IMR-90 (cell line): Measurements from ENCODE around the gene TLDC2.

Source experiments
- CHD1 ChIP-seq: IDR thresholded peaks from 2 replicates; pipeline ENCODE4 v1.6.1; 2012; ENCODE audit warnings: low read depth, low read length, improper control_type of control experiment
- CTCF ChIP-seq: conservative IDR thresholded peaks from 2 replicates; pipeline ENCODE4 v1.5.1; 2012; ENCODE audit warnings: mild to moderate bottlenecking, low read depth, low read length, improper control_type of control experiment
- MAZ ChIP-seq: IDR thresholded peaks from 2 replicates; pipeline ENCODE4 v1.6.1; 2012; ENCODE audit warnings: low read depth, mild to moderate bottlenecking, low read length, improper control_type of control experiment, moderate library complexity, borderline replicate concordance
- POLR2A ChIP-seq: IDR thresholded peaks from 2 replicates; pipeline ENCODE4 v1.6.1; 2012; ENCODE audit warnings: mild to moderate bottlenecking, low read depth, low read length
- RAD21 ChIP-seq: IDR thresholded peaks from 2 replicates; pipeline ENCODE4 v1.6.1; 2012; ENCODE audit warnings: low read length, improper control_type of control experiment
- RCOR1 ChIP-seq: IDR thresholded peaks from 2 replicates; pipeline ENCODE4 v1.6.1; 2012; ENCODE audit warnings: mild to moderate bottlenecking, low read length, improper control_type of control experiment; ENCODE audit not compliant: insufficient replicate concordance
- USF2 ChIP-seq: fragments of 150-350 bp; IDR thresholded peaks from 2 replicates; pipeline ENCODE4 v1.6.1; 2017; ENCODE audit warnings: mild to moderate bottlenecking, antibody characterized with exemption, low read length, low read depth

GRCh38 chr20:36830791-36831691, 44.9 kb upstream of the TLDC2 start:
- TF ChIP-seq RCOR1 (no peak), CTCF (peak; percentile 33), POLR2A (no peak), MAZ (no peak), USF2 (no peak), CHD1 (no peak), RAD21 (no peak)
